Breast epithelium (tissue), 4 donors: ENCODE data around the gene SCLY. TPM values are rescaled to one million over a fixed set of nuclear protein-coding genes. Genes with fewer than 3 reads are reported as not detected.

Source experiments
- DNase-seq, 2 donors: peaks; one replicate each; pipeline ENCODE4 v3.0.0-alpha.2; 2019; ENCODE audit warnings: low spot score in 2 of 2
- H3K27ac ChIP-seq, 2 donors: fragments of 200-600 bp; sonication (generic) in 1 of 2; one replicate each; pipeline ENCODE4 v1.5.1; 2016 to 2019; ENCODE audit warnings: mild to moderate bottlenecking in 1 of 2
- H3K27me3 ChIP-seq, 2 donors: fragments of 200-600 bp; sonication (generic) in 1 of 2; one replicate each; pipeline versions ENCODE4 v1.5.1 to v1.6.0; 2017 to 2019; ENCODE audit warnings: control low read depth in 1 of 2, mild to moderate bottlenecking in 1 of 2
- H3K36me3 ChIP-seq: fragments of 200-600 bp; one replicate; pipeline ENCODE4 v1.5.1; 2019
- H3K4me1 ChIP-seq, 2 donors: fragments of 200-600 bp; sonication (generic); one replicate each; pipeline ENCODE4 v1.5.1; 2016 to 2019; ENCODE audit warnings: control low read depth in 1 of 2
- H3K4me3 ChIP-seq, 3 donors: fragments of 200-600 bp; sonication (generic); 1 replicate in 2 of 3; 2 replicates in 1 of 3; pipeline ENCODE4 v1.5.1; 2016 to 2019; ENCODE audit warnings: mild to moderate bottlenecking in 3 of 3, moderate library complexity in 2 of 3
- H3K9me3 ChIP-seq, 2 donors: fragments of 200-600 bp; sonication (generic) in 1 of 2; one replicate each; pipeline ENCODE4 v1.5.1; 2016 to 2019; ENCODE audit warnings: control low read depth in 1 of 2
- CTCF ChIP-seq, 3 donors: fragments of 450-650 bp; IDR thresholded peaks; one replicate each; pipeline ENCODE4 v1.5.1; 2016 to 2017; ENCODE audit warnings: antibody characterized with exemption in 3 of 3, mild to moderate bottlenecking in 3 of 3, moderate library complexity in 3 of 3
- POLR2A ChIP-seq: fragments of 450-650 bp; IDR thresholded peaks from one replicate; pipeline ENCODE4 v1.6.1; 2016; ENCODE audit warnings: antibody characterized with exemption, mild to moderate bottlenecking, moderate library complexity
- POLR2AphosphoS5 ChIP-seq, 3 donors: sonication (generic); formaldehyde crosslinking; IDR thresholded peaks; one replicate each; pipeline ENCODE4 v1.6.1; 2017; ENCODE audit warnings: antibody characterized with exemption in 3 of 3
- intact Hi-C: fragments of 100-400 bp; cut with DNase I; formaldehyde crosslinking; loops from one replicate; pipeline ENCODE4 v1.15.1; 2023; ENCODE audit warnings: low total_unique reads
- total RNA-seq, 3 donors: library from RNA; depleted of rRNA; stranded (reverse); fragments of >200 nt; gene quantifications; one replicate each; pipeline ENCODE4 v1.1.0, GENCODE V29; 2016

SCLY gene
- total RNA-seq, 3 donors from 2014 or later: 11.2 to 16.7 (median 12.1) TPM

- Histone ChIP-seq H3K4me1 (no peaks in the 10 kb centered on the region), H3K27ac (no peak overlapping the region), H3K36me3 (no peaks in the 10 kb centered on the region), H3K4me3 (no peak overlapping the region), H3K27me3 (no peaks in the 10 kb centered on the region), H3K9me3 (no peaks in the 10 kb centered on the region)
- DNase-seq: peak in 1 of 2 donors; percentile 35
- intact Hi-C loops: no loop called here
- TF ChIP-seq POLR2AphosphoS5 (IDR thresholded peaks at IDR 0.05) (no peak), POLR2A (no peak), CTCF (IDR thresholded peaks at IDR 0.05) (no peak)
Measured at GRCh38 chr2:238106339-238106697, 45.5 kb downstream of the SCLY start.

- H3K4me3 ChIP-seq: peak overlapping the region in 2 of 3 donors; percentile 5 to 22
- DNase-seq: peak in 1 of 2 donors; percentile 48
- H3K27me3 ChIP-seq: no peaks in the 10 kb centered on the region
- no peaks in the 10 kb centered on the region for H3K9me3 ChIP-seq
- H3K36me3 ChIP-seq: no peaks in the 10 kb centered on the region
- TF ChIP-seq POLR2A (no peak), POLR2AphosphoS5 (IDR thresholded peaks at IDR 0.05) (no peak), CTCF (IDR thresholded peaks at IDR 0.05) (no peak)
- intact Hi-C loops: no loop called here
- H3K27ac ChIP-seq: no peak overlapping the region
- H3K4me1 ChIP-seq: no peaks in the 10 kb centered on the region
Measured at GRCh38 chr2:238106698-238107524, 46.1 kb downstream of the SCLY start.

- Histone ChIP-seq H3K36me3 (no peaks in the 10 kb centered on the region), H3K27me3 (no peaks in the 10 kb centered on the region), H3K4me3 (peak overlapping the region in 2 of 3 donors; percentile 5 to 22), H3K27ac (no peak overlapping the region), H3K9me3 (no peaks in the 10 kb centered on the region), H3K4me1 (no peaks in the 10 kb centered on the region)
- TF ChIP-seq POLR2AphosphoS5 (IDR thresholded peaks at IDR 0.05) (no peak), POLR2A (no peak), CTCF (IDR thresholded peaks at IDR 0.05) (no peak)
- intact Hi-C loops: no loop called here
- DNase-seq: peak in 1 of 2 donors; percentile 37
Measured at GRCh38 chr2:238107525-238108422, 47.0 kb downstream of the SCLY start.

- Histone ChIP-seq H3K4me1 (no peaks in the 10 kb centered on the region), H3K9me3 (peaks cover 0 to 4% of the 10 kb centered on the region in 2 donors), H3K27me3 (no peaks in the 10 kb centered on the region), H3K27ac (no peak overlapping the region), H3K36me3 (no peaks in the 10 kb centered on the region), H3K4me3 (no peak overlapping the region)
- intact Hi-C loops: no loop called here
- no peak for TF ChIP-seq CTCF (IDR thresholded peaks at IDR 0.05)
- no peak for TF ChIP-seq POLR2AphosphoS5 (IDR thresholded peaks at IDR 0.05)
- TF ChIP-seq POLR2A: no peak
- peak in 1 of 2 donors; percentile 42 for DNase-seq
Measured at GRCh38 chr2:238108423-238109183, 47.8 kb downstream of the SCLY start.
